Measurements from ENCODE around the gene LRRN4. TPM values are rescaled to one million over a fixed set of nuclear protein-coding genes. Genes with fewer than 3 reads are reported as not detected.

LRRN4 gene
- total and polyA plus RNA-seq, 2 of the 4 experiments (the other 2 are of a cell fraction) = under 0.01 to 0.19 TPM

GRCh38 chr20:6045566-6045965, 8.3 kb downstream of the LRRN4 start:
- no TSS peak for BruUV-seq (replicated peaks)
- Histone ChIP-seq H2BK15ac (ENCODE audit: low read depth, low read length) (no peak overlapping the region), H3K36me3 (ENCODE audit: control insufficient read depth, insufficient read depth, low read length) (peaks cover 16% of the 10 kb centered on the region; the same call in 1 of the 2 replicates), H2BK120ac (ENCODE audit: low read depth, low read length) (no peak overlapping the region), H2AK9ac (replicated peaks; ENCODE audit: low read depth, low read length, poor library complexity) (no peak overlapping the region), H4K5ac (ENCODE audit: low read depth, low read length) (no peak overlapping the region), H3K56ac (ENCODE audit: extremely low read depth, insufficient read depth, low read length) (no peak overlapping the region), H3K14ac (replicated peaks; ENCODE audit: low read depth, low read length) (no peak overlapping the region), H3K4ac (ENCODE audit: low read depth, low read length) (no peak overlapping the region), H2BK20ac (ENCODE audit: low read depth, low read length) (no peak overlapping the region), H3K4me1 (ENCODE audit: control insufficient read depth, insufficient read depth, low read length) (no peaks in the 10 kb centered on the region; the same call in 1 of the 2 replicates), H2BK5ac (ENCODE audit: low read depth, low read length, poor library complexity, severe bottlenecking) (no peak overlapping the region), H3K4me3 (ENCODE audit: insufficient read depth, low read depth, low read length) (no peak overlapping the region), H3K27me3 (ENCODE audit: control insufficient read depth, insufficient read depth, low read length) (no peaks in the 10 kb centered on the region), H3K9ac (ENCODE audit: low read depth, low read length) (no peak overlapping the region), H3K27ac (ENCODE audit: insufficient read depth, low read length) (no peak overlapping the region), H2AK5ac (ENCODE audit: low read depth, low read length) (no peak overlapping the region), H4K20me1 (ENCODE audit: insufficient read depth, low read length) (no peaks in the 10 kb centered on the region), H4K8ac (ENCODE audit: low read depth in 2 of 2, low read length in 2 of 2) (no peak overlapping the region), H3K18ac (ENCODE audit: low read depth, low read length) (no peak overlapping the region), H3K23ac (ENCODE audit: low read depth, low read length) (no peak overlapping the region), H2AFZ (replicated peaks; ENCODE audit: low read length, poor library complexity) (no peak overlapping the region), H3K4me2 (ENCODE audit: low read depth, low read length) (no peak overlapping the region), H4K91ac (ENCODE audit: insufficient read depth, low read depth, low read length) (no peak overlapping the region), H3K9me1 (ENCODE audit: insufficient read depth, low read length) (peaks cover 3% of the 10 kb centered on the region; the same call in 1 of the 2 replicates), H3K79me1 (ENCODE audit: low read depth in 1 of 2, low read length in 2 of 2) (no peaks in the 10 kb centered on the region), H3K9me3 (ENCODE audit: control insufficient read depth, insufficient read depth, low read length) (no peaks in the 10 kb centered on the region)
- in situ Hi-C loops (cut with MboI; ENCODE audit: low sequenced_read_pairs) = no loop called here
- ATAC-seq (ENCODE audit: low read depth) (peak; percentile 80), DNase-seq (peak; percentile 79)
- TF ChIP-seq CTCF (conservative IDR thresholded peaks at IDR 0.05; ENCODE audit: low read depth, low read length) (no peak), SMC3 (IDR thresholded peaks at IDR 0.05; ENCODE audit: low read depth, low read length) (no peak), RFX5 (IDR thresholded peaks at IDR 0.05; ENCODE audit: low read depth, low read length) (no peak), ELK1 (IDR thresholded peaks at IDR 0.05; ENCODE audit: borderline replicate concordance, low read depth, low read length) (no peak), NFE2L2 (IDR thresholded peaks at IDR 0.05; ENCODE audit: low read depth, low read length) (no peak), MAZ (IDR thresholded peaks at IDR 0.05; ENCODE audit: borderline replicate concordance, low read depth, low read length) (no peak), USF2 (IDR thresholded peaks at IDR 0.05; ENCODE audit: low read depth, low read length) (no peak), BHLHE40 (IDR thresholded peaks at IDR 0.05; ENCODE audit: low read depth, low read length) (no peak), POLR2A (IDR thresholded peaks at IDR 0.05; ENCODE audit: low read depth, low read length) (no peak), MAFK (IDR thresholded peaks at IDR 0.05; ENCODE audit: low read depth, low read length) (no peak), CHD1 (IDR thresholded peaks at IDR 0.05; ENCODE audit: low read depth, low read length) (no peak), MXI1 (IDR thresholded peaks at IDR 0.05; ENCODE audit: borderline replicate concordance, low read depth, low read length) (no peak), RAD21 (IDR thresholded peaks at IDR 0.05; ENCODE audit: low read length) (no peak), CEBPB (IDR thresholded peaks at IDR 0.05; ENCODE audit: low read depth, low read length) (no peak), RCOR1 (IDR thresholded peaks at IDR 0.05; ENCODE audit: insufficient replicate concordance, low read length) (no peak), FOS (IDR thresholded peaks at IDR 0.05; ENCODE audit: low read depth, low read length) (no peak)
- dilution Hi-C loops (cut with HindIII; ENCODE audit: low sequenced_read_pairs, unreplicated experiment) = no loop called here
- intact Hi-C loops (cut with micrococcal nuclease) = no loop called here
- CTCF ChIA-PET = interaction anchor here (0.6 kb wide), 1 partner anchor 1088 kb away, joined by 3 read pairs; no protein-coding TSS in a partner anchor
- POLR2A ChIA-PET (ENCODE audit: unreplicated experiment) = no interaction called here

Measured in IMR-90 (cell line).